DOHH2 (cell line): ENCODE measurements around the gene ZNF8.
A peak's percentile ranks its signal among the peaks of the same experiment; 100 is the strongest.

Experiments used
- H3F3A ChIP-seq: fragments of 200-600 bp; sonication (generic), shearing (Covaris generic); 2 replicates; pipeline ENCODE4 v1.6.0; 2016; ENCODE audit warnings: antibody characterized with exemption, mild to moderate bottlenecking; ENCODE audit not compliant: control insufficient read depth, insufficient read depth
- H3K27ac ChIP-seq: fragments of 200-600 bp; sonication (generic); 2 replicates; pipeline ENCODE4 v1.5.1; 2014; ENCODE audit warnings: low read depth, mild to moderate bottlenecking, low read length, moderate library complexity
- H3K27me3 ChIP-seq: fragments of 200-600 bp; sonication (generic); 2 replicates; pipeline ENCODE4 v1.6.1; 2014; ENCODE audit warnings: mild to moderate bottlenecking, low read length, mixed read lengths; ENCODE audit not compliant: control insufficient read depth
- H3K36me3 ChIP-seq: fragments of 200-600 bp; sonication (generic); 2 replicates; pipeline ENCODE4 v1.6.1; 2014; ENCODE audit warnings: mild to moderate bottlenecking, low read length, moderate library complexity, mixed read lengths; ENCODE audit not compliant: control insufficient read depth
- H3K4me1 ChIP-seq: fragments of 200-600 bp; sonication (generic); 2 replicates; pipeline ENCODE4 v1.6.1; 2014; ENCODE audit warnings: mild to moderate bottlenecking, low read length, mixed read lengths; ENCODE audit not compliant: control insufficient read depth
- H3K4me2 ChIP-seq: fragments of 200-600 bp; sonication (generic); 2 replicates; pipeline ENCODE4 v1.6.0; 2014; ENCODE audit warnings: mild to moderate bottlenecking, low read length, moderate library complexity
- H3K4me3 ChIP-seq: fragments of 200-600 bp; sonication (generic); 2 replicates; pipeline ENCODE4 v1.5.1; 2014; ENCODE audit warnings: mild to moderate bottlenecking, low read length, mixed read lengths
- H3K79me2 ChIP-seq: fragments of 200-600 bp; sonication (generic); 2 replicates; pipeline ENCODE4 v1.6.1; 2014; ENCODE audit warnings: mild to moderate bottlenecking, low read length, mixed read lengths; ENCODE audit not compliant: control insufficient read depth
- H3K9me2 ChIP-seq: fragments of 200-600 bp; sonication (generic); replicated peaks from 2 replicates; pipeline ENCODE4 v1.6.1; 2014; ENCODE audit warnings: mild to moderate bottlenecking, low read length, mixed read lengths; ENCODE audit not compliant: control insufficient read depth
- H3K9me3 ChIP-seq: fragments of 200-600 bp; sonication (generic); 2 replicates; pipeline ENCODE4 v1.6.1; 2014; ENCODE audit warnings: antibody characterized with exemption, low read length, mixed read lengths; ENCODE audit not compliant: control insufficient read depth, insufficient read depth
- H4K20me1 ChIP-seq: fragments of 200-600 bp; sonication (generic); 2 replicates; pipeline ENCODE4 v1.6.0; 2014; ENCODE audit warnings: low read depth, mild to moderate bottlenecking, antibody characterized with exemption, low read length, moderate library complexity; ENCODE audit not compliant: control insufficient read depth, insufficient read depth
- CTCF ChIP-seq: fragments of 200-600 bp; sonication (generic); IDR thresholded peaks from one replicate; pipeline ENCODE4 v1.5.1; 2014; ENCODE audit warnings: antibody characterized with exemption, mild to moderate bottlenecking, low read depth, low read length; ENCODE audit not compliant: poor library complexity, severe bottlenecking
- EZH2phosphoT487 ChIP-seq: fragments of 200-600 bp; sonication (generic); IDR thresholded peaks from 2 replicates; pipeline ENCODE4 v1.6.1; 2017; ENCODE audit warnings: borderline replicate concordance, mild to moderate bottlenecking, antibody characterized with exemption, low read length, moderate library complexity, mixed read lengths

Gene ZNF8

GRCh38 chr19:58349590-58349989 is 70.8 kb downstream of the ZNF8 start:
- peaks cover 13% of the 10 kb centered on the region for H3K36me3 ChIP-seq
- H4K20me1 ChIP-seq = no peaks in the 10 kb centered on the region
- no peak overlapping the region for H3K27ac ChIP-seq
- no peaks in the 10 kb centered on the region for H3K27me3 ChIP-seq
- peaks cover 27% of the 10 kb centered on the region for H3K4me1 ChIP-seq
- TF ChIP-seq CTCF (no peak), EZH2phosphoT487 (no peak)
- H3K4me3 ChIP-seq = no peak overlapping the region
- H3F3A ChIP-seq = 0 out of 2 replicates have a peak, but pooled peaks cover 2% of the 10 kb centered on the region
- H3K4me2 ChIP-seq = peak overlapping the region; percentile 67; the same call in 1 of the 2 replicates
- H3K9me2 ChIP-seq = no peaks in the 10 kb centered on the region
- peaks cover 32% of the 10 kb centered on the region for H3K79me2 ChIP-seq
- H3K9me3 ChIP-seq = no peaks in the 10 kb centered on the region

- Histone ChIP-seq H3K27me3 (no peaks in the 10 kb centered on the region), H3K4me2 (no peak overlapping the region), H3K4me3 (no peak overlapping the region), H3K4me1 (peaks cover 27% of the 10 kb centered on the region), H3K36me3 (peaks cover 13% of the 10 kb centered on the region), H3K9me3 (no peaks in the 10 kb centered on the region), H4K20me1 (no peaks in the 10 kb centered on the region), H3K79me2 (peaks cover 32% of the 10 kb centered on the region), H3F3A (0 out of 2 replicates have a peak, but pooled peaks cover 2% of the 10 kb centered on the region), H3K27ac (no peak overlapping the region), H3K9me2 (no peaks in the 10 kb centered on the region)
- TF ChIP-seq EZH2phosphoT487 = no peak
- TF ChIP-seq CTCF = no peak
Measured at GRCh38 chr19:58350001-58350861, 71.5 kb downstream of the ZNF8 start.

- Histone ChIP-seq H3K4me2 (no peak overlapping the region), H3K9me3 (no peaks in the 10 kb centered on the region), H4K20me1 (no peaks in the 10 kb centered on the region), H3K4me1 (peaks cover 25% of the 10 kb centered on the region), H3K27ac (no peak overlapping the region), H3K79me2 (peaks cover 32% of the 10 kb centered on the region), H3K27me3 (no peaks in the 10 kb centered on the region), H3K36me3 (peaks cover 13% of the 10 kb centered on the region), H3K4me3 (no peak overlapping the region), H3F3A (0 out of 2 replicates have a peak, but pooled peaks cover 2% of the 10 kb centered on the region), H3K9me2 (no peaks in the 10 kb centered on the region)
- TF ChIP-seq CTCF (no peak), EZH2phosphoT487 (no peak)
Measured at GRCh38 chr19:58350871-58351557, 72.3 kb downstream of the ZNF8 start.
